Stimulated activated CD8-positive, alpha-beta memory T cell treated with anti-CD3 and anti-CD28 coated beads, Interleukin-12 subunit alpha, Interleukin-12 subunit beta, amount 100 ng/mL, for 24 hours (primary cell): ENCODE data around the gene VAC14.
A peak's percentile ranks its signal among the peaks of the same experiment; 100 is the strongest.
"Not testable (repeated sequence)": the region's sequence is repeated elsewhere in the genome, so short reads cannot be mapped to it uniquely, and the experiment has no call there.

ENCODE experiments used
- DNase-seq: peaks from one replicate; pipeline ENCODE4 v3.0.0-alpha.2; 2020; ENCODE audit errors: extremely low read depth

Gene VAC14

GRCh38 chr16:70744366-70744765 is 56.6 kb downstream of the VAC14 start:
- DNase-seq = no peak

GRCh38 chr16:70743791-70744190 is 57.2 kb downstream of the VAC14 start:
- DNase-seq = no peak

- DNase-seq = not testable (repeated sequence)
Measured at GRCh38 chr16:70742967-70743366, 58.0 kb downstream of the VAC14 start.

- DNase-seq = no peak
Measured at GRCh38 chr16:70741783-70742125, 59.2 kb downstream of the VAC14 start.

GRCh38 chr16:70740914-70741782 is 59.8 kb downstream of the VAC14 start:
- DNase-seq = no peak

GRCh38 chr16:70740174-70740913 is 60.6 kb downstream of the VAC14 start:
- DNase-seq = no peak

GRCh38 chr16:70739389-70739788 is 61.6 kb downstream of the VAC14 start:
- no peak for DNase-seq

- no peak for DNase-seq
Measured at GRCh38 chr16:70738083-70738977, 62.6 kb downstream of the VAC14 start.

- peak; percentile 61 for DNase-seq
Measured at GRCh38 chr16:70737377-70738082, 63.4 kb downstream of the VAC14 start.

- DNase-seq = no peak
Measured at GRCh38 chr16:70736465-70737376, 64.2 kb downstream of the VAC14 start.

GRCh38 chr16:70735141-70735979 is 65.6 kb downstream of the VAC14 start:
- no peak for DNase-seq

- no peak for DNase-seq
Measured at GRCh38 chr16:70734522-70735095, 66.3 kb downstream of the VAC14 start.

- no peak for DNase-seq
Measured at GRCh38 chr16:70730944-70731343, 70.0 kb downstream of the VAC14 start.

- no peak for DNase-seq
Measured at GRCh38 chr16:70730031-70730430, 70.9 kb downstream of the VAC14 start.

- DNase-seq = no peak
Measured at GRCh38 chr16:70729292-70729691, 71.7 kb downstream of the VAC14 start.

- no peak for DNase-seq
Measured at GRCh38 chr16:70728150-70728549, 72.8 kb downstream of the VAC14 start.

- DNase-seq = no peak
Measured at GRCh38 chr16:70726892-70727361, 74.0 kb downstream of the VAC14 start.

GRCh38 chr16:70725912-70726828 is 74.8 kb downstream of the VAC14 start:
- no peak for DNase-seq
